ENCODE results near the gene FRMD8.
"Not testable (repeated sequence)": the region's sequence is repeated elsewhere in the genome, so short reads cannot be mapped to it uniquely, and the experiment has no call there.

FRMD8 gene

DNA sequence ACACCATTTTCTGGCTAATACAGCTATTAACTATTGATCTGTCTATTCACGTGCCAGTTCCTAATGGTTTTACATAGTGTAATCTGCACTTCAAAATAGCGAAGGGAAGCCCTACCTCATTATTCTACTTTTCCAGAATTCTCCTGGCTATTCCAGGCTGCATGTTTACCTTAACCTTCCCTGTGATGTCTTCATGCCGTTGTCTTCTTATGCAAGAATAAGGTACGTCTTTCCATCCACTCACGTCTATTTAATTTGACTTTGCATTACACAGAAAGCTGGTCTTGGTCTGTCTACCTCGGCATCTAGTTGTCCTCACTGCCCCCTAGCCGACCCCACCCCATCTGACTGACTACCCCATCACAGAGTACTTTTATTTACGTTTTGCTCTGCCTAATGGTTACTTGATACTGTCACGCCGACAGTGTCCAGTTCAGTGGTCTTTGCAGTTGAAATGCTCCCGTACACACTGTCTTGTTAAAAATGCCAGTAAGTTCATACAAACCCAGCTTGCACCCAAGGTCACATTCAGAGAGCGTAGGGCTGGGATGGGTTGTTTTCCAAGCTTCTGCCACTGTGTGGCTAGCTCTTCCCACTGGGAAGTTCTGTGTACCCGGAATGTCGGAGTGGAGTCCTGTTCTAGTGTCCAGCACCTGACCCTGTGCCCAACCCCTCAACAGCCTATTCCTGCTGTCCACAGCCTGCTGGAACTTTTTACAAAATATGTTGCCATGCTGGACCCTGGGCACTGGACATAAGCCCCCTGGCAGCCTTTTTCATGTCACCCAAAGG, 51.2 kb downstream of the FRMD8 start:
- DNase-seq, result peak; percentile 13

DNA sequence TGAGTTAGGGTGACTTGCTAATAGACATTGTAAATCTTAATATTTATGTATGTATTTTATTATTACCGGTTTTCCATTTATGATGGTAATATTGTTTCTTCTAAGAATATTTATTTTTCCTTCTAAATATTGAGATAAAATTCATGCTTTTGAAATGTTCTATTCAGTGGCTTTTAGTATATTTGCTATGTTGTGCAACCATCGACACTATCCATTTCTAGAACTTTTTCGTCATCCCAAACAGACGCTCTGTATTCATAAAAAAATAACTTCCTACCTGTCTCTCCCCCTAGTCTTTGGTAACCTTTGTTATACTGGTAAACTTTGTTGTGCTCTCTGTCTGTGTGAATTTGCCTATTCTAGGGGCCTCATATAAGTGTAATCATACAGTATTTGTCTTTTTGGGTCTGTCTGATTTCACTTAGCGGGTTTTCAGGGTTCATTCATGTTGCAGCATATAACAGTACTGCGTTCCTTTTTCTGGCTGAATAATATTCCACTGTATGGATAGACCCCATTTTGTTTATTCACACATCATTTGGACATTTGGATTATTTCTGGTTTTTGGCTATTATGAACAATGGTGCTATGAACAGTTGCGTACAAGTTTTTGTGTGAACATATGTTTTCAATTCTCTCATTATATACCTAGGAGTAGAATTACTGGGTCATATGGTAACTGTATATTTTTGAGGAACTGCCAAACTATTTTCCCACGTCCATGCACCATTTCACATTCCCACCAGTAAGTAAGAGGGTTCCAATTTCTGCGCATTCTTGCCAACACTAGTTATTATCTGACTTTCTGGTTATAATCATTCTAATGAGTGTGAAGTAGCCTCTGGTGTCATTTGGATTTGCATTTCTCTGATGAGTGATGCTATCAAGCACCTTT, 52.1 kb downstream of the FRMD8 start:
- DNase-seq, result peak; percentile 17

DNA sequence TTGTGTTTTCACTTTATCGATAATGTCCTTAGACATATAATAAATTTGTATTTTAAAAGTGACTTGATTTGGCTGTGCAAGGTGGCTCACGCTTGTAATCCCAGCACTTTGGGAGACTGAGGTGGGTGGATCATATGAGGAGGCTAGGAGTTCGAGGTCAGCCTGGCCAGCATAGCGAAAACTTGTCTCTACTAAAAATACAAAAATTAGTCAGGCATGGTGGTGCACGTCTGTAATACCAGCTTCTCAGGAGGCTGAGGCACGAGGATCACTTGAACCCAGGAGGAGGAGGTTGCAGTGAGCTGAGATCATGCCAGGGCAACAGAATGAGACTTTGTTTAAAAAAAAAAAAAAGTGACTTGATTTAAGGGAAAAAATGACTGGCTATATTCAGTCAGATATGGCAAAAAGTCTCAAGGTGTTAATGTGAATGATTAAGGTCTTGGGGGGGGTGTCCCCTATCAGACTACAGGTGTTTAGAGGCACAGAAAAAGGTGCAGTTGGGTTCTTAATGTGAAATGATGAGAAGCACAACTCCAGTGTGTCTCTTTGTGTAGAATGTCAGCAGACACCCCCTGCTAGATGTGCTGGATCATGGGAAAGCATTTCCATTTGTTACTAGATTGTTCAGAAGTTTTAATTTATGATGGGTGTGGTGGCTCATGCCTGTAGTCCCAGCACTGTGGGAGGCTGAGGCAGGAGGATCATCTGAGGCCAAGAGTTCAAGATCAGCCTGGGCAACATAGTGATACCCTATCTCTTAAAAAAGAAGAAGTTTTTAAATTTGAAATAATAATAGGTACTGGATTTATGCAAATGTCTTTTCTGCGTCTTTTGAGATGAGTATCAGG, 53.1 kb downstream of the FRMD8 start:
- DNase-seq, result peak; percentile 17

DNA sequence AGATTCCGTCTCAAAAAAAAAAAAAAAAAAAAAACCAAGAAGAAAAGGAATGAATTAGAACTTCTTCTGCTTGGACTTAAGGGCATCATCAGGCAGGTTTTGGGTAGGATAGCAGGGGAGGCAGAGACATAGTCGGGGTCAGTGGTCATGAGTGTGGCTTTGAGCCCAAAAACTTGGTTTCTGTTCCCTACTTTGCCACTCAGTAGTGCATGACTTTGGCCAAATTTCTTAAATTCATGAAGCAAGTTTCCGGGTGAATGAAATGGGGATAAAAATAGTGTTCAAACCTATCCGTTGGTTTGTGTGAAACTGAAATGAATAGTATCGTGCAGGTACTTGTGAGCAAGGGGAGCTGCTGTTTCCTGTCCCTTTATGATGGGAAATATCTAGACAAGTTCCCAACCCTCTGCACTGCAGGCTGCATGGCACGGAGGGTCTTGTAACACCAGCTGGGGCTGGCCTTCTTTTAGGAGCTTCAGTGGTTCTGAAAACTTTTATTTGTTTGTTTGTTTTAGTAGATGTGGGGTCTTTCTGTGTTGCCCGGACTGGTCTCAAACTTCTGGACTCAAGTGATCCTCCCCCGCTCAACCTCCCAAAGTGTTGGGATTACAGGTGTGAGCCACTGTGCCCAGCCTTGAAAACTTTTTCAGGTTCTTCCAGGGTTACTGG, 54.5 kb downstream of the FRMD8 start:
- peak; percentile 28 for DNase-seq

DNA sequence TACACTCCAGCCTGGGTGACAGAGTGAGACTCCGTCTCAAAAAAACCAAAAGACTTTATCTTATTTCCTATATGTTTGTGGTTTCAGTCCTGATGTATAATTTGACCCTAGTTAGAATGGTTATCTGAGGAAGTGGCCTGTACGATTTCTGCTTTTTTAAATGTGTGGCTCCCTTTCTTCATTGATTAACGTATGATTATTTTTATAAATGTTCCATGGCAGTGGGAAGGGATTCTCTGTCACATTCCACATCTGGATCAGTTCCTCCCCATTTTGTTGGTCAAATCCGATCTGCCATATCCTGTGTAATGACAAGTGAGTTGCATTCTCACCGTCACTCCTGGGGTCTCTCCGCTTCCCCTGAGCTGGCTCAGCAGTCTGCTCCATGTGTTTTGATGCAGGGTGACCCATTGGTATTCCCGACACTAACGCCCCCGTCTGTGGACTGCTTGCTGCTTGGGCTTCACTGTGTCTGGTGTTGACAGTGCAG, 56.5 kb downstream of the FRMD8 start:
- no peak for DNase-seq

DNA sequence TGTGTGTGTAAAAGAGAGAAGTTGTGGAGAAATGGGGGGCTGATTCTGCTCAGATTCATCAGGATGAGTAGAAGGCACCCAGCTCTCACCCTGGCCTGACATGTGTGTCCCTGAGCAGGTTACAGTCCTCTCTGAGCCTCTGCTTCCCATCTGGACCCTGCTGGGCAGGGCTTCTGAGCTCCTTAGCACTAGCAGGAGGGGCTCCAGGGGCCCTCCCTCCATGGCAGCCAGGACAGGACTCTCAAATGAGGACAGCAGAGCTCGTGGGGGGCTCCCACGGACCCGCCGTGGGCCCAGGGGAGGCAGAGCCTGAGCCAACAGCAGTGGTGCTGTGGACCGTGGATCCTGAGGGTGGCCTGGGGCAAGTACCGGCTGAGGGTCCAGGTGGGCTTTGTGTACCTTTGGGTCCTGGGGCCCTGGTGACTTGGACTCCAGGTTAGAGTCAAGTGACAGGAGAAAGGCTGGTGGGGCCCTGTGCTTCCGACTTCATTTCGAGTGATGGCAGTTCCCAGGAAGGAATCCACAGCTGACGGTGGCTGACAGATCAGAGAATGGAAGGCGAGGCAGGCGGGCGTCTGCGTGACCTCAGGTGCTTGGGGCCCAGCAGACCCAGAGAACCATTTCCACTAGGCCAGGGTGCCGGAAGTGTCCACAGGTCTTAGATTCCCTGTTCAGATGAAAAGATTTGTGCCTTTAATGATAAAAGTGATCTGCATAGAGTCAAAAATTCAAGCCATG, 58.0 kb downstream of the FRMD8 start:
- no peak for DNase-seq

DNA sequence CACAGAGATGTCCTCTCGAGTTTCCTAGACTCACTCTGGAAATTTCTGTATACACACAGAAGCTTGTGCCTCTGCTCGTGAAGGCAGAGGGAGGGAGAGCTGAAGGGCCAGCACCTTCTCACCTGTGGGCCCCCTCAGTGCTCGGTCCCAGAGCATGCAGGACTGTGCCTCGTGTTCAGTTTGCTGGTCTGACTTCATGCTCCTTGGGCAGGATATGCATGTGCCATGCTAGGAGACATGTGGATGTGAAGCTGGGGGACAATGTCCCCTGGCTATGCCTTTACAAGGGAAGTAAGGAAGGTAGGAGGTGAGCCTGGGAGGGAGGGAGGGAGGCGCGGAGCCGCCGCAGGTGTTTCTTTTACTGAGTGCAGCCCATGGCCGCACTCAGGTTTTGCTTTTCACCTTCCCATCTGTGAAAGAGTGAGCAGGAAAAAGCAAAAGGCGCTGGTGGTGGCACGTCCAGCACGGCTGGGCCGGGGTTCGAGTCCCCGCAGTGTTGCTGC, 58.7 kb downstream of the FRMD8 start:
- DNase-seq, result no peak

DNA sequence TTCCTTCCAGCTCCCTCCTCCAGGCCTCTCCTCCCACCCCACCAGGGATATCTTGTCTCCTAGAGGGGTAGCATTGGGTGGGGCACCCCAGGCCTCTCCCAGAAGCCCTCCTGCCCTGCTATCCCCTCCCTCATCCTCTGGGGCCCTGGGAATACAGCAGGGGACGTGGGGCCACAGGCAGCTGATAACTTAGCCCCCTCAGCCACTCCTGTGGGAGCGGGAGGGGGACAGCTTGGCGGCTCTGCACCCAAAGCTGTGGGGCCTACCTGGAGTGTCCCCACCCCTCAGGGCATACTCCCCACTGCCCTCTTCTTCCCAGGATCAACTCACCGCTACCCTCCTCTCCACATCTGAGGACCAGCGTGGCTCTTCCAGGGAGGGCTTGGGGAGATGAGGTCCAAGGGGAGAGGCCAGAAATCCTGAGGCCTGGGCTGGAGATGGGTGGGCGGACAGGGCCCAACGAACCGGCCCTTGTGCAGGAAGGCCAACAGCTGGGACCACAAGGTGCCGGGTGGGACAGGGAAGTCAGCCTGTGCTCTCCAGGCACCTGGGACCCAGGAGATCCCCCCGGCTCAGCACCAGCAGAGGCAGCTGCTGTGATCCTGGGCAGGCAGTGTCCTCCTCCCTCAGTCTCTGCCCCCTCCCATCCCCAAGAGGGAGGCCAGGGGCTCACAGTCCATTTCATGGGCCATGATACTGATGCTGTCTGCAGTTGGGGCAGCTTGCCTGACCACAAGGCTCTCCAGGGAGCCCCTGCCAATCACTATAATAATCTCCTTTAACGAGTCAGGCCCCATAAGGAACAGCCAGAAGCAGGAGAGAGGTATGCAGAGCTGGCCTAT, 59.4 kb downstream of the FRMD8 start:
- no peak for DNase-seq

DNA sequence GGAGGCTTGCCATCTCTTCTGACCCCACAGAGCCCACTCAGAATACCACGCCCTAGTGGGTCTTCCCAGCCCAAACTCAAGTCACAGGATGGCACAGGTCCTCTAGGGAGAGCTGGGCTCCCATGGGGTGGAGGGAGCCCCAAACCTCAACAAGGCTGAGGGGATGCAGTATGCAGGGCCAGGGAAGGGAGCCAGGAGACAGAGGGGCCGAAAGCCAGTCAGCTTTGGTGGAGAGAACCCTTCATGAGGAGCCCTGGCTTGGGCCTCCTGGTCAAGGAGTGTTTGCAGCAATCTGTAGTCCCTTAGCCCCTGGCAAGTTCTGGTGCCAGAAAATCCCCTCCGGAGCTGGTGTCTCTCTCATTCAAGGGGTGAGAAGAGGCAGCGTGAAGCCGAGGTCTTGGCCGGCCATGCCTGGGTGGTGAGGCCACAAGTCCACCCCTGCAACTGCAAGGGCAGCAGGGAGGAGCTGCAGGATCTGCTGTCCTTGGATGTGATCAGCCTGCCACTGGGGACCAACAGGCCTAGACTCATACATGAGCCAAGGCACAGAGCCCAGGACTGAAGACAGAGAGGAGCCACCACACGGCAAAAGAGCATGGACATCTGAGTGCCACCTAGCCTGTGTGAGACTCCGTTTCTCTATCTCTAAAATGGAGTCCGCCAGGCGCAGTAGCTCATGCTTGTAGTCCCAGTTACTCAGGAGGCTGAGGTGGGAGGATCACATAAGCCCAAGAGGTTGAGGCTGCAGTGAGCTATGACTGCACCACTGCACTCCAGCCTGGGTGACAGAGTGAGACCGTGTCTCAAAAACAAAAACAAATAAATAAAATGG, 60.2 kb downstream of the FRMD8 start:
- peak; percentile 45 for DNase-seq

DNA sequence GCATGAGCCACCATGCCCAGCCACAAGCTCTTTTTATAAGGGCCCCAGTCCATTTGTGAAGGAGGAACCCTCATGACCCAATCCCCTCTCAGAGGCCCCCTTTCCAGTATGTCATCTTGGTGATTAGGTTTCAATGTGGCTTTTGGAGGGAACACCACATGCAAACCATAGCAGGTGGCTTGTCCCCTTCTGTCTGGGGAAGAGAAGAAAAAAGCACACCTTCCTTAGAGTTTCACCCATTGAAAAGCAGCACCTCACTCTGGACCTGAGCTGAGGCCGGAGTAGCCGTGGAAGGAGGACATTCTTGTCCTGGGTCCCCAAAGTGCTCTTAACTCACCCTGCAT, 61.6 kb downstream of the FRMD8 start:
- DNase-seq, result no peak

DNA sequence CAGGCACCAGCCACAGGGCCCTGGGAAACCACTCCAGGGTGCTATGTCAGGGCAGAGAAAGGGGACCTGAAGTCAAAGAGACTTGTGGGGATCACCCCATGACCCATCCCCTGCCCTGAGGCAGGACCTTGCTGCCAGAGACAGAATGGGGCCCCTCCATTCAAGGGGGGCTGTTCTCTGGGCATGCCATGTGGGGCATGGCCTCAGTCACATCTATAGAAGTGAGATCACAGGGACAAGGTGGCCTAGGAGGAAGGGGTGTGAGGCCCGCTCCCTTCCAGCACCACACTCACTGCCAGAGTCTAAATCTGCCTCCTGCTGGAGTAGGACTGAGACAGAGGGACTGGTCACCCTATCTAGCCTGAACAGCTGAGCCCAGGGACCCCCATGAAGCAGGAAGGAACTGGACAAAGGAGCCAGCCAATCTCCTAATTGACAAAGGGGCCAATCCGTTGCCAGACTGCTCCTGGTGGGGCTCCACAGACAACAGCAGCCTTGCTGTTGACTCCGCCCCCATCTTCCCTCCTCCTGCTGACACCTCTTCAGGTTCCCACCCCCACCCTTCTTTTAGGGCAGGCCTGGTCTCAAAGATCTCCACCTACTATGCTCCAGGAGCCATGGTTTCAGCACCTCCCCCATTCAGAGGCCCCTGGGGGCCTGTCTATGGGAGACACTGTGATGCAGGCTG, 62.1 kb downstream of the FRMD8 start:
- peak; percentile 50 for DNase-seq

DNA sequence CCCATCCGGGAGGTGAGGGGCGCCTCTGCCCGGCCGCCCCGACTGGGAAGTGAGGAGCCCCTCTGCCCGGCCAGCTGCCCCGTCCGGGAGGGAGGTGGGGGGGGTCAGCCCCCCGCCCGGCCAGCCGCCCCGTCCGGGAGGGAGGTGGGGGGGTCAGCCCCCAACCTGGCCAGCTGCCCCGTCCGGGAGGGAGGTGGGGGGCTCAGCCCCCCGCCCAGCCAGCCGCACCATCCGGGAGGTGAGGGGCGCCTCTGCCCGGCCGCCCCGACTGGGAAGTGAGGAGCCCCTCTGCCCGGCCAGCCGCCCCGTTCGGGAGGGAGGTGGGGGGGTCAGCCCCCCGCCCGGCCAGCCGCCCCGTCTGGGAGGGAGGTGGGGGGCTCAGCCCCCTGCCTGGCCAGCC, 64.9 kb downstream of the FRMD8 start:
- DNase-seq, result not testable (repeated sequence)

DNA sequence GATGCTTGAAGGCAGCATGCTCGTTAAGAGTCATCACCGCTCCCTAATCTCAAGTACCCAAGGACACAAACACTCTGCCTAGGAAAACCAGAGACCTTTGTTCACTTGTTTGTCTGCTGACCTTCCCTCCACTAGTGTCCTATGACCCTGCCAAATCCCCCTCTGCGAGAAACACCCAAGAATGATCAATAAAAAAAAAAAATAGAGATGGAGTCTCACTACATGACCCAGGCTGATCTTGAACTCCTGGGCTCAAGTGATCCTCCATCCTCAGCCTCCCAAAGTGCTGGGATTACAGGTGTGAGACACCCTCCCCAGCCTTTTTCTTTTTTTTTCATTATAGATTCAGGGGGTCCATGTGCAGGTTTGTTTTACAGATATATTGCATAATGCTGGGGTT, 65.8 kb downstream of the FRMD8 start:
- not testable (repeated sequence) for DNase-seq

DNA sequence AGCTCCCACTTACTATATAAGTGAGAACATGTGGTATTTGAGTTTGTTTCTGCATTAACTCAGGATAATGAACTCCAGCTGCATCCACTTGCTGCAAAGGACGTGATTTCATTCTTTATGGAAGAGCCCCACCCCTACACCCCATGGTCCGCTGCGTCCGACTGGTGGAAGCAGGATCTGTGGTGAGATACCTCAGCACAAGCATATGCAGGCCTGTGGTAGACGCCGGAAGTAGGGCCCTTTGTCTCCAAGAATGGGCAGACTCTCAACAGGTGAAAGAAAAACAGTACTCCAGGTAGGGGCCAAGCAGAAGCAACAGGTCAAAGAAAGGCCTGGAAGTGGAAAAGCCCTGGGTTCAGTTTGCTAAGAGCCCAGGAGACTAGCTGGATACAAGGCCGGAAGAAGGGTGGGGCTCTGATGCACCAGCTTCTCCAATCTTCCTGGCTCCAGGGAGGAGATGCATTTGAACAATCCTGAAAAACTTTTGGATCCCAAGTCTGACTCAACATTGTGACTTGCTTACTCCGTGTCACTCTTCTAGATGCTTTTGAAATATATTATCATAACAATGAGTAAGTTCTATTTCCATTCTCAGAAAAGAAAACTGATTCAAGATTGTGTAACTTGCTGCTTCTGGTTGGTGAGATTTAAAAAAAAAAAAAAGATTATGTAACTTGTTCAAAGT, 66.5 kb downstream of the FRMD8 start:
- no peak for DNase-seq

DNA sequence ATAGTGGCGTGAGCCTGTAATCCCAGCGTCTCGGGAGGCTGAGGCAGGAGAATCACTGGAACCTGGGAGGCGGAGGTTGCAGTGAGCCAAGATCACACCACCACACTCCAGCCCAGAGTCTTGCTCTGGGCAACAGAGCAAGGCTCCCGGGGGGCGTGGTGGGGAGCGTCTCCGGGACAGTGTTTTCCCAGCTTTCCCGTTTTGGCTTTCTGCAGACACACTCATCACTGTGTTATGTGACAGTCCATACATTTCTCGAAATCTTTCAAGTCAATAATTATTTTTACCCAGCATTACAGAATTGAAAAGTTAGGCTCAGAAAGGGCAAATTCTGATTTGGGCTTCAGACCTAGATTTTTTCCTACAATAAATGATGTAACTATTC, 67.9 kb downstream of the FRMD8 start:
- no peak for DNase-seq

DNA sequence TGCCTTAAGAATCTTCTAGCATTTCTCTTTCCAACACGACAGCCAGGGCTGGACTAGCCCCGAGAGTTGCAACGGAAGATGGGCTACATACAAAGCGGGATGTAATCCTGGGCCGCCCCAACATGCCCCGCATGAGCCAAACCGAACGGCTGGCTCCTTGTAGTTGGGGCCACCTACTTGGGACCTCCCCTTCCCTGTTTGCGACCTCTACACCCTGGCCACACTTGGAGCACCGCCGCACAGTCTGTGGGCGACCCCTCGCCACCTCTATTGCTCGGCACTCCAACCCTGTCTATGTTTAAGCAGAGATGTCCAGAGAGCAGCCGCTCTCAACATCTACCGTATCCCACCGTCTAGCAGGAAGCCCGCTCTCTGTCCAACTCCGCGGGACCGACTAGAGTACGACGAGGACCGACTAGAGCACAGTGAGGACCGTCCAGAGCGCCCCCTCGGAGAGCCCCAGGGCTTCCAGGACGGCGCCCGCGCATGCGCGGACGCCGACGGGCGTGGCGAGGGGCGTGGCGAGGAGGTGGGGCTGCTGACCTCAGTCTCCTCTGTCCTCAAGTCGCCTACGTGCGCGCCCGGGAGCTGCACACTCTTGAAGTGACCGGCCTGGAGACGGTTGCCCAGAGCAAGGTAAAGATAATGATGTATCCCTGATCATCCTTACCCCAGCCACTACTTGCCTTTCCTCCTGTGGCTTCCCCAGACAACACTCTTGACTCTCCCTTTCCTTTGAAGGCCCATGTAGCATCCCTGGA, 68.4 kb downstream of the FRMD8 start:
- DNase-seq, result peak; percentile 86

DNA sequence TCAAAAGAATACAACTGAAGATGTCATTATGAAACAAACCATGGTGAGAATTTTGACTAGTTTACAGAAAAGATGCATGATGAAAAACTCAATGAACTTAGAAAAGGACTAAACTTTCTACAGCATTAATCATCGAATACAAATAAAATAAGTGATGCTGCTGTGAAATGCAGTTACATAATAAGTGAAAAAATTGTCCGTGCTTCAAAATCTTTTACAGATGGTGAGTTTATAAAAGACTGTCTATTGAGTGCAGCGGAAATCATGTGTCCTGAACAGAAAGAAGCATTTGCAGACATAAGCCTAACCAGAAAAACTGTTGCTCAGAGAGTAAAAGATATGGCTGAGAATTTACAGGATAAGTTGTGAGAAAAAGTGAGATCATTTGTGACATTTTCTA, 70.0 kb downstream of the FRMD8 start:
- no peak for DNase-seq

DNA sequence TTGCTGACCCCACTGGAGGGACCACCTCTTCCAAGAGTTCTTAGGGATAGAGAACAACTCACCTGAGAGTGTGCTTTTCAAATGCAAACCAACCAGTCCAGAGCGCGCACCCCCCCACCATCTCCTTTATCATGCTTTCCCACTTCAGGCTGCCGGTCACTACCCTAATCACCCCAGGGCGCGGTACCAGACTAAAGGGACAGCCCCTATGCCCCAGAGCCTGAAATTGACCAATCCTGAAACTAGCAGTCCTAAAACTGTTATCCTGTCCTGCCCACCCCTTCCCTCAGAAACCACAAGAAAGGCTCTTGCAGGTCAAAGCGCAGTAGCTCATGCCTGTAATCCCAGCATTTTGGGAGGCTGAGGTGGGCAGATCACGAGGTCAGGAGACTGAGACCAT, 73.1 kb downstream of the FRMD8 start:
- no peak for DNase-seq

Data from CD4-positive, alpha-beta T cell treated with Interleukin-21 for 1 hour (primary cell).